H9 (cell line): ENCODE data around the gene TMEM63C. TPM values are rescaled to one million over a fixed set of nuclear protein-coding genes. Genes with fewer than 3 reads are reported as not detected.

ENCODE experiments used
- DNase-seq: peaks from one replicate; pipeline ENCODE4 v3.0.0-alpha.2; 2017
- H2AFZ ChIP-seq: one replicate; pipeline ENCODE4 v1.6.1; 2013; ENCODE audit warnings: mild to moderate bottlenecking, low read length, control low read depth, moderate library complexity
- H2AK5ac ChIP-seq: 2 replicates; pipeline ENCODE4 v1.6.1; 2013; ENCODE audit warnings: low read length, control low read depth, mixed read lengths; ENCODE audit not compliant: insufficient read length
- H2BK120ac ChIP-seq: one replicate; pipeline ENCODE4 v1.6.1; 2013; ENCODE audit warnings: low read depth, mild to moderate bottlenecking, low read length, control low read depth, inconsistent platforms; ENCODE audit not compliant: poor library complexity, severe bottlenecking
- H2BK12ac ChIP-seq: 2 replicates; pipeline ENCODE4 v1.6.1; 2013; ENCODE audit warnings: low read length, control low read depth, mixed read lengths, low read depth; ENCODE audit not compliant: insufficient read length
- H2BK15ac ChIP-seq: 2 replicates; pipeline ENCODE4 v1.6.1; 2013; ENCODE audit warnings: low read depth, low read length, control low read depth
- H2BK20ac ChIP-seq: one replicate; pipeline ENCODE4 v1.6.1; 2013; ENCODE audit warnings: low read depth, mild to moderate bottlenecking, low read length, control low read depth, inconsistent platforms; ENCODE audit not compliant: poor library complexity, severe bottlenecking
- H2BK5ac ChIP-seq: 2 replicates; pipeline ENCODE4 v1.6.1; 2013; ENCODE audit warnings: low read length, control low read depth, mixed read lengths; ENCODE audit not compliant: insufficient read length
- H3K14ac ChIP-seq: 2 replicates; pipeline ENCODE4 v1.6.1; 2013; ENCODE audit warnings: low read length, control low read depth; ENCODE audit not compliant: insufficient read depth
- H3K18ac ChIP-seq: 2 replicates; pipeline ENCODE4 v1.6.1; 2013; ENCODE audit warnings: low read depth, mild to moderate bottlenecking, mixed read lengths, low read length, control low read depth; ENCODE audit not compliant: insufficient read length
- H3K23ac ChIP-seq: 2 replicates; pipeline ENCODE4 v1.6.1; 2013; ENCODE audit warnings: low read length, control low read depth, mixed read lengths, low read depth; ENCODE audit not compliant: insufficient read length
- H3K23me2 ChIP-seq: 2 replicates; pipeline ENCODE4 v1.6.1; 2013; ENCODE audit warnings: low read depth, mild to moderate bottlenecking, mixed read lengths, low read length, control low read depth; ENCODE audit not compliant: insufficient read length, poor library complexity, severe bottlenecking
- H3K27ac ChIP-seq: 2 replicates; pipeline ENCODE4 v1.5.1; 2013; ENCODE audit warnings: low read length, control low read depth, mixed read lengths, low read depth; ENCODE audit not compliant: insufficient read length
- H3K27me3 ChIP-seq: 2 replicates; pipeline ENCODE4 v1.6.1; 2013; ENCODE audit warnings: low read length, control low read depth, inconsistent platforms; ENCODE audit not compliant: insufficient read depth
- H3K4ac ChIP-seq: 2 replicates; pipeline ENCODE4 v1.6.1; 2013; ENCODE audit warnings: low read depth, mild to moderate bottlenecking, control low read depth, inconsistent platforms, low read length, moderate library complexity
- H3K4me1 ChIP-seq: 2 replicates; pipeline ENCODE4 v1.6.1; 2013; ENCODE audit warnings: low read length, control low read depth, inconsistent platforms; ENCODE audit not compliant: insufficient read depth
- H3K4me2 ChIP-seq: 2 replicates; pipeline ENCODE4 v1.6.1; 2013; ENCODE audit warnings: low read length, control low read depth, mixed read lengths; ENCODE audit not compliant: insufficient read length, insufficient read depth
- H3K56ac ChIP-seq: 2 replicates; pipeline ENCODE4 v1.6.1; 2013; ENCODE audit warnings: low read depth, mild to moderate bottlenecking, mixed read lengths, low read length, control low read depth; ENCODE audit not compliant: insufficient read length
- H3K79me1 ChIP-seq: 2 replicates; pipeline ENCODE4 v1.6.1; 2013; ENCODE audit warnings: low read depth, mild to moderate bottlenecking, moderate library complexity, low read length, control low read depth, inconsistent platforms; ENCODE audit not compliant: insufficient read depth, poor library complexity, severe bottlenecking
- H3K79me2 ChIP-seq: 2 replicates; pipeline ENCODE4 v1.6.1; 2013; ENCODE audit warnings: low read length, control low read depth, inconsistent platforms; ENCODE audit not compliant: insufficient read depth
- H3K9ac ChIP-seq: 2 replicates; pipeline ENCODE4 v1.6.1; 2013; ENCODE audit warnings: low read length, control low read depth, mixed read lengths; ENCODE audit not compliant: insufficient read length; ENCODE audit errors: extremely low read depth
- H3K9me3 ChIP-seq: one replicate; pipeline ENCODE4 v1.6.1; 2013; ENCODE audit warnings: low read depth, low read length, inconsistent platforms; ENCODE audit not compliant: control insufficient read depth
- H3T11ph ChIP-seq: one replicate; pipeline ENCODE4 v1.6.1; 2013; ENCODE audit warnings: mild to moderate bottlenecking, low read length, control low read depth, inconsistent platforms
- H4K20me1 ChIP-seq: one replicate; pipeline ENCODE4 v1.6.1; 2013; ENCODE audit not compliant: control insufficient read depth, insufficient read length, insufficient read depth
- H4K5ac ChIP-seq: 2 replicates; pipeline ENCODE4 v1.6.1; 2013; ENCODE audit warnings: low read depth, mild to moderate bottlenecking, mixed read lengths, low read length, control low read depth; ENCODE audit not compliant: insufficient read length
- H4K8ac ChIP-seq: replicated peaks from 2 replicates; pipeline ENCODE4 v1.6.1; 2013; ENCODE audit warnings: low read length, control low read depth, mixed read lengths, low read depth; ENCODE audit not compliant: insufficient read length
- H4K91ac ChIP-seq: 2 replicates; pipeline ENCODE4 v1.6.1; 2013; ENCODE audit warnings: low read depth, mild to moderate bottlenecking, moderate library complexity, mixed read lengths, low read length, control low read depth; ENCODE audit not compliant: insufficient read length
- H3K27ac Mint-ChIP-seq, 3 experiments: 2 replicates in 2 of 3; 3 replicates in 1 of 3; pipeline ENCODE4 v1.8.0; 2020 to 2021; ENCODE audit warnings: mixed read lengths in 3 of 3, mild to moderate bottlenecking in 1 of 3, moderate library complexity in 1 of 3
- H3K27me3 Mint-ChIP-seq: 2 replicates; pipeline ENCODE4 v1.8.0; 2021; ENCODE audit warnings: low read depth, mild to moderate bottlenecking, moderate library complexity, mixed read lengths
- H3K36me3 Mint-ChIP-seq, 3 experiments: 2 replicates in 2 of 3; 3 replicates in 1 of 3; pipeline ENCODE4 v1.8.0; 2020 to 2021; ENCODE audit warnings: low read depth in 3 of 3, mixed read lengths in 3 of 3; ENCODE audit not compliant: insufficient read depth in 1 of 3
- H3K4me1 Mint-ChIP-seq, 2 experiments: 2 replicates each; pipeline ENCODE4 v1.8.0; 2020; ENCODE audit warnings: mixed read lengths in 2 of 2
- H3K4me3 Mint-ChIP-seq, 2 experiments: 2 replicates in 1 of 2; 3 replicates in 1 of 2; pipeline ENCODE4 v1.8.0; 2020 to 2021; ENCODE audit warnings: mild to moderate bottlenecking in 2 of 2, mixed read lengths in 2 of 2, moderate library complexity in 1 of 2
- H3K9me3 Mint-ChIP-seq, 2 experiments: 2 replicates in 1 of 2; 3 replicates in 1 of 2; pipeline ENCODE4 v1.8.0; 2020; ENCODE audit warnings: mild to moderate bottlenecking in 2 of 2, mixed read lengths in 2 of 2, moderate library complexity in 1 of 2
- WGBS: extraction: QIAGEN DNeasy Blood & Tissue Kit; methylation state at CpG from one replicate; pipeline ENCODE4 v1.1.7; 2013; ENCODE audit warnings: missing lambda C conversion rate, low lambda C conversion rate, mixed read lengths; ENCODE audit not compliant: insufficient read length; ENCODE audit errors: extremely low coverage; 5-methylcytosine and 5-hydroxymethylcytosine counted together
- total RNA-seq: library from RNA; stranded (reverse); gene quantifications from 2 replicates; pipeline ENCODE4 v1.2.1, GENCODE V29; 2021
- TF ChIP-seq, protein P1 (sequence below): fragments of 200-600 bp; sonication (generic); conservative IDR thresholded peaks from 3 replicates; pipeline ENCODE4 v1.8.0; 2021; ENCODE audit warnings: antibody characterized with exemption, mild to moderate bottlenecking

The TMEM63C gene
- total RNA-seq, 1 experiment from 2014 or later: 2.2 TPM

DNA sequence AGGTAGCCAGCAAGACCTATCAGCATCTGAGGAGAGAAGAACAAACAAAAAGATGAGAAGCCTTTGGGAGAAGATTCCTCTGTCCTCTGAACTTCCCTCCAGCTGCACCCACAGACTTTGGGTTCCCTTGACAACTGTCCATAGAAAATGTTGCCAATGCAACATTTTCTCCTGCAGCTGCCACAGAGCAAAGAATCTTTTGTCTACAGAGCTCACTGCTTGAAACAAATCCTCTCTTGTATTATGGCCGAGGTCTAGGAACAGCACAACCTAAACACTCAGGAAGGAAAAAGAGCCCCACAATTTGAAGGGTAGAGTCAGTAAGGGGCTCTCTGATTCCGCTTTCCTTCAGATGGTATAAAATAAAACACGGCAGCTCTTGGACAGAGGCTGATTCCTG lies 124.8 kb downstream of the TMEM63C start:
- H2BK5ac ChIP-seq: no peak overlapping the region
- no peak overlapping the region for H2AFZ ChIP-seq
- no peaks in the 10 kb centered on the region for H3K4me1 ChIP-seq
- no peak overlapping the region for H3K4me2 ChIP-seq
- H2BK20ac ChIP-seq: no peak overlapping the region
- no peaks in the 10 kb centered on the region for H3K23me2 ChIP-seq
- no peak overlapping the region for H3T11ph ChIP-seq
- H3K9ac ChIP-seq: no peak overlapping the region
- H3K23ac ChIP-seq: no peak overlapping the region
- Mint-ChIP-seq H3K36me3 (peaks cover 2 to 16% (median 14%) of the 10 kb centered on the region in 3 experiments; a peak in 5 of 7 replicates), H3K27ac (peak overlapping the region in 1 of 3 experiments; percentile 58; a peak in 2 of 7 replicates), H3K9me3 (no peaks in the 10 kb centered on the region), H3K27me3 (no peaks in the 10 kb centered on the region), H3K4me3 (no peak overlapping the region), H3K4me1 (peaks cover 10 to 12% of the 10 kb centered on the region in 2 experiments)
- no peak overlapping the region for H3K56ac ChIP-seq
- TF ChIP-seq, protein P1, sequence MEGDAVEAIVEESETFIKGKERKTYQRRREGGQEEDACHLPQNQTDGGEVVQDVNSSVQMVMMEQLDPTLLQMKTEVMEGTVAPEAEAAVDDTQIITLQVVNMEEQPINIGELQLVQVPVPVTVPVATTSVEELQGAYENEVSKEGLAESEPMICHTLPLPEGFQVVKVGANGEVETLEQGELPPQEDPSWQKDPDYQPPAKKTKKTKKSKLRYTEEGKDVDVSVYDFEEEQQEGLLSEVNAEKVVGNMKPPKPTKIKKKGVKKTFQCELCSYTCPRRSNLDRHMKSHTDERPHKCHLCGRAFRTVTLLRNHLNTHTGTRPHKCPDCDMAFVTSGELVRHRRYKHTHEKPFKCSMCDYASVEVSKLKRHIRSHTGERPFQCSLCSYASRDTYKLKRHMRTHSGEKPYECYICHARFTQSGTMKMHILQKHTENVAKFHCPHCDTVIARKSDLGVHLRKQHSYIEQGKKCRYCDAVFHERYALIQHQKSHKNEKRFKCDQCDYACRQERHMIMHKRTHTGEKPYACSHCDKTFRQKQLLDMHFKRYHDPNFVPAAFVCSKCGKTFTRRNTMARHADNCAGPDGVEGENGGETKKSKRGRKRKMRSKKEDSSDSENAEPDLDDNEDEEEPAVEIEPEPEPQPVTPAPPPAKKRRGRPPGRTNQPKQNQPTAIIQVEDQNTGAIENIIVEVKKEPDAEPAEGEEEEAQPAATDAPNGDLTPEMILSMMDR: no peak
- no peak overlapping the region for H4K91ac ChIP-seq
- no peak overlapping the region for H4K5ac ChIP-seq
- H3K18ac ChIP-seq: no peak overlapping the region
- no peak overlapping the region for H4K8ac ChIP-seq
- no peak overlapping the region for H3K27ac ChIP-seq
- no peaks in the 10 kb centered on the region for H3K27me3 ChIP-seq
- no peak overlapping the region for H2BK120ac ChIP-seq
- no peaks in the 10 kb centered on the region for H3K9me3 ChIP-seq
- H2AK5ac ChIP-seq: no peak overlapping the region
- no peak overlapping the region for H3K14ac ChIP-seq
- H2BK15ac ChIP-seq: no peak overlapping the region
- no CpG with 5 or more reads among the region's 3 CpGs for WGBS
- no peaks in the 10 kb centered on the region for H4K20me1 ChIP-seq
- no peak for DNase-seq
- H3K4ac ChIP-seq: no peak overlapping the region
- no peak overlapping the region for H2BK12ac ChIP-seq
- no peaks in the 10 kb centered on the region for H3K79me1 ChIP-seq
- no peaks in the 10 kb centered on the region for H3K79me2 ChIP-seq
